ENCODE data around the gene HMGXB4.

GRCh38 chr22:35269630-35270029 lies 12.3 kb downstream of the HMGXB4 start:
- TF ChIP-seq CREM (IDR thresholded peaks at IDR 0.05; ENCODE audit: low read depth): no peak
- TF ChIP-seq CTCF (IDR thresholded peaks at IDR 0.05 in 2 of 3, conservative IDR thresholded peaks at IDR 0.05 in 1 of 3; ENCODE audit: insufficient read depth in 2 of 3, low read depth in 1 of 3, low read length in 3 of 3): no peak
